GM23248 (cell line): Measurements from ENCODE around the gene IL4R.

ENCODE experiments used
- EZH2 ChIP-seq: fragments of 200-600 bp; sonication (generic); IDR thresholded peaks from 2 replicates; pipeline ENCODE4 v1.6.1; 2018; ENCODE audit warnings: antibody characterized with exemption, mild to moderate bottlenecking; ENCODE audit not compliant: insufficient read depth, poor library complexity, severe bottlenecking
- EZH2phosphoT487 ChIP-seq: fragments of 200-600 bp; sonication (generic); IDR thresholded peaks from 2 replicates; pipeline ENCODE4 v1.6.1; 2018; ENCODE audit warnings: antibody characterized with exemption, moderate library complexity, mild to moderate bottlenecking, low read depth; ENCODE audit not compliant: insufficient read depth

GRCh38 chr16:27389272-27389961 is 75.6 kb downstream of the IL4R start:
- TF ChIP-seq EZH2 (no peak), EZH2phosphoT487 (no peak)
